ENCODE measurements around the gene ZNF217. TPM values are rescaled to one million over a fixed set of nuclear protein-coding genes. Genes with fewer than 3 reads are reported as not detected.
"Not testable (repeated sequence)": the region's sequence is repeated elsewhere in the genome, so short reads cannot be mapped to it uniquely, and the experiment has no call there.

Gene ZNF217
- total RNA-seq, 1 donor from 2014 or later: 57.5 TPM

- peaks cover 11% of the 10 kb centered on the region for H3K4me1 Mint-ChIP-seq (ENCODE audit: low read depth)
- no peak for DNase-seq (ENCODE audit: low spot score)
- H3K27me3 Mint-ChIP-seq (ENCODE audit: insufficient read depth): no peaks in the 10 kb centered on the region
- H3K36me3 Mint-ChIP-seq (ENCODE audit: low read depth): no peaks in the 10 kb centered on the region
- H3K4me3 Mint-ChIP-seq: no peak overlapping the region
- H3K27ac Mint-ChIP-seq: no peak overlapping the region
- intact Hi-C loops (cut with micrococcal nuclease): no loop called here
- no peaks in the 10 kb centered on the region for H3K9me3 Mint-ChIP-seq
Observed at GRCh38 chr20:53628076-53628475, 34.4 kb upstream of the ZNF217 start.

- DNase-seq (ENCODE audit: low spot score); H3K27ac Mint-ChIP-seq; H3K36me3 Mint-ChIP-seq (ENCODE audit: low read depth); intact Hi-C loops (cut with micrococcal nuclease); H3K27me3 Mint-ChIP-seq (ENCODE audit: insufficient read depth); H3K4me3 Mint-ChIP-seq; H3K9me3 Mint-ChIP-seq: not testable (repeated sequence)
- peaks cover 22% of the 10 kb centered on the region for H3K4me1 Mint-ChIP-seq (ENCODE audit: low read depth)
Observed at GRCh38 chr20:53627001-53627400, 33.4 kb upstream of the ZNF217 start.

GRCh38 chr20:53626584-53626983 is 32.9 kb upstream of the ZNF217 start:
- Mint-ChIP-seq H3K9me3 (no peaks in the 10 kb centered on the region), H3K27me3 (ENCODE audit: insufficient read depth) (no peaks in the 10 kb centered on the region), H3K4me1 (ENCODE audit: low read depth) (peaks cover 26% of the 10 kb centered on the region), H3K27ac (no peak overlapping the region), H3K36me3 (ENCODE audit: low read depth) (no peaks in the 10 kb centered on the region), H3K4me3 (no peak overlapping the region)
- no peak for DNase-seq (ENCODE audit: low spot score)
- intact Hi-C loops (cut with micrococcal nuclease): no loop called here

- intact Hi-C loops (cut with micrococcal nuclease): no loop called here
- Mint-ChIP-seq H3K4me1 (ENCODE audit: low read depth) (peaks cover 32% of the 10 kb centered on the region), H3K27ac (no peak overlapping the region), H3K4me3 (no peak overlapping the region), H3K9me3 (no peaks in the 10 kb centered on the region), H3K36me3 (ENCODE audit: low read depth) (no peaks in the 10 kb centered on the region), H3K27me3 (ENCODE audit: insufficient read depth) (no peaks in the 10 kb centered on the region)
- DNase-seq (ENCODE audit: low spot score): no peak
Observed at GRCh38 chr20:53625311-53626129, 31.9 kb upstream of the ZNF217 start.

GRCh38 chr20:53624927-53625250 is 31.2 kb upstream of the ZNF217 start:
- H3K27me3 Mint-ChIP-seq (ENCODE audit: insufficient read depth); DNase-seq (ENCODE audit: low spot score); H3K9me3 Mint-ChIP-seq; H3K36me3 Mint-ChIP-seq (ENCODE audit: low read depth); H3K4me3 Mint-ChIP-seq; H3K27ac Mint-ChIP-seq; intact Hi-C loops (cut with micrococcal nuclease): not testable (repeated sequence)
- H3K4me1 Mint-ChIP-seq (ENCODE audit: low read depth): peaks cover 32% of the 10 kb centered on the region

GRCh38 chr20:53623454-53624211 is 30.0 kb upstream of the ZNF217 start:
- Mint-ChIP-seq H3K4me3 (peak overlapping the region; percentile 74), H3K36me3 (ENCODE audit: low read depth) (no peaks in the 10 kb centered on the region), H3K27ac (peak overlapping the region; percentile 94), H3K4me1 (ENCODE audit: low read depth) (peaks cover 37% of the 10 kb centered on the region), H3K9me3 (no peaks in the 10 kb centered on the region), H3K27me3 (ENCODE audit: insufficient read depth) (no peaks in the 10 kb centered on the region)
- intact Hi-C loops (cut with micrococcal nuclease): loop anchor here (1.0 to 2.0 kb wide), 5 partner anchors 20 to 246 kb away; no protein-coding TSS in a partner anchor
- DNase-seq (ENCODE audit: low spot score): peak; percentile 29

GRCh38 chr20:53623134-53623453 is 29.5 kb upstream of the ZNF217 start:
- no peak for DNase-seq (ENCODE audit: low spot score)
- Mint-ChIP-seq H3K27ac (peak overlapping the region; percentile 94), H3K9me3 (no peaks in the 10 kb centered on the region), H3K4me3 (peak overlapping the region; percentile 74), H3K4me1 (ENCODE audit: low read depth) (peaks cover 37% of the 10 kb centered on the region), H3K27me3 (ENCODE audit: insufficient read depth) (no peaks in the 10 kb centered on the region), H3K36me3 (ENCODE audit: low read depth) (no peaks in the 10 kb centered on the region)
- intact Hi-C loops (cut with micrococcal nuclease): loop anchor here (1.0 to 2.0 kb wide), 5 partner anchors 20 to 246 kb away; no protein-coding TSS in a partner anchor

GRCh38 chr20:53622247-53623133 is 28.9 kb upstream of the ZNF217 start:
- intact Hi-C loops (cut with micrococcal nuclease): loop anchor here (1.0 to 2.0 kb wide), 5 partner anchors 21 to 247 kb away; no protein-coding TSS in a partner anchor
- Mint-ChIP-seq H3K27ac (peak overlapping the region; percentile 94), H3K9me3 (no peaks in the 10 kb centered on the region), H3K4me3 (peak overlapping the region; percentile 74), H3K27me3 (ENCODE audit: insufficient read depth) (no peaks in the 10 kb centered on the region), H3K36me3 (ENCODE audit: low read depth) (no peaks in the 10 kb centered on the region), H3K4me1 (ENCODE audit: low read depth) (peaks cover 37% of the 10 kb centered on the region)
- DNase-seq (ENCODE audit: low spot score): no peak

DNA sequence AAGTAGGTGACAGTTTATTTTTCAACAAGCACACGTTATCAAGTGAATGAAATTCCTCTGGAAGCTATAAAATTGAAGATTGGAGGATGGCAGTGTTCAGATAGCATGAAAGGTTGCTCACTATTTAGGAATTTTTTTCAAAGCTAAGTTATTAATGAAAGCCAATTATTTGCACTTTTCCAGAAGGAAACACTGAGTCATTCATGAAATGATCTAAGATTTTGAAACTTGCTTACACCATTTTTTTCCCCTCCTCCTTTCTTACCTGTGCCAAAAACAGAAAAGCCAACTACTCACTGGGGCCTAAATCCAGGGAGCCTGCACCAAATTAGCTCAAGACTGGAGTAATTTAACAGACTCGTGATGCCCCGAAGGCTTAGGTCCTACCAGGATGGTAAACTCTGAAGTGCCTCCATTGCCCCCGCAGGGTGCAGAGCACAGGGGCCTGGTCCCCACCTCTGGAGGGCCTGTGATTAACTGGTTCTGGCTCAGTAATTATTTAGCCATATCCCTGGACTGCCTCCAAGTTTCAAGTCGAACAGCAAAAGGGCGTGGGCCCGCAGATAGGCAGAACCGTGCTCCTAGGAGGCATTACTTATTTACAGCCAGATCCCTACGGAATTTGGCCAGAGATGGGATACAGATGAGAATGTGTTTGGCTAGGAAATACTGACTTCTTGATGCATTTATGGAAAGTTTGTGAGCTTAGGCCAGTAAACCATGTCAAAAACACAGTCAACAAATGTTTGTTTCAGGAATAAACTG is 28.0 kb upstream of the ZNF217 start:
- Mint-ChIP-seq H3K36me3 (ENCODE audit: low read depth) (no peaks in the 10 kb centered on the region), H3K27me3 (ENCODE audit: insufficient read depth) (no peaks in the 10 kb centered on the region), H3K9me3 (no peaks in the 10 kb centered on the region), H3K4me1 (ENCODE audit: low read depth) (peaks cover 37% of the 10 kb centered on the region), H3K4me3 (peak overlapping the region; percentile 39), H3K27ac (peak overlapping the region; percentile 94)
- intact Hi-C loops (cut with micrococcal nuclease): loop anchor here (1.0 to 2.0 kb wide), 3 partner anchors 12 to 31 kb away; no protein-coding TSS in a partner anchor
- DNase-seq (ENCODE audit: low spot score): no peak

DNA sequence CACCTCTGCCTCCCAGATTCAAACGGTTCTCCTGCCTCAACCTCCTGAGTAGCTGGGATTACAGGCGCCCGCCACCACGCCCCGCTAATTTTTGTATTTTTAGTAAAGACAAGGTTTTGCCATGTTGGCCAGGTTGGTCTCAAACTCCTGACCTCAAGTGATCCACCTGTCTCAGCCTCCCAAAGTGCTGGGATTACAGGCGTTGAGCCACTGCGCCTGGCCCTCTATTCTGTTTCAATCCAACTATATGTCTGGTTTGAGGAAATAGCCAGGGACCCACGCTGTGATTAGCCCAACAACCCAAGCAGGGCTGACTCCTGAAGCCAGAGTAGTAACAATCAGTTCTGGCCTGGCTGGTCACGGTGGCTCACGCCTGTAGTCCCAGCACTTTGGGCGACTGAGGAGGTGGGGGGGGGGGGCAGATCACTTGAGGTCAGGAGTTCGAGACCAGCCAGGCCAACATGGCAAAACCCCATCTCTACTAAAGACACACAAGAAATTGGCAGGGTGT is 24.9 kb upstream of the ZNF217 start:
- H3K36me3 Mint-ChIP-seq (ENCODE audit: low read depth); H3K27me3 Mint-ChIP-seq (ENCODE audit: insufficient read depth); intact Hi-C loops (cut with micrococcal nuclease); H3K27ac Mint-ChIP-seq; H3K9me3 Mint-ChIP-seq; H3K4me3 Mint-ChIP-seq; DNase-seq (ENCODE audit: low spot score): not testable (repeated sequence)
- peaks cover 31% of the 10 kb centered on the region for H3K4me1 Mint-ChIP-seq (ENCODE audit: low read depth)

DNA sequence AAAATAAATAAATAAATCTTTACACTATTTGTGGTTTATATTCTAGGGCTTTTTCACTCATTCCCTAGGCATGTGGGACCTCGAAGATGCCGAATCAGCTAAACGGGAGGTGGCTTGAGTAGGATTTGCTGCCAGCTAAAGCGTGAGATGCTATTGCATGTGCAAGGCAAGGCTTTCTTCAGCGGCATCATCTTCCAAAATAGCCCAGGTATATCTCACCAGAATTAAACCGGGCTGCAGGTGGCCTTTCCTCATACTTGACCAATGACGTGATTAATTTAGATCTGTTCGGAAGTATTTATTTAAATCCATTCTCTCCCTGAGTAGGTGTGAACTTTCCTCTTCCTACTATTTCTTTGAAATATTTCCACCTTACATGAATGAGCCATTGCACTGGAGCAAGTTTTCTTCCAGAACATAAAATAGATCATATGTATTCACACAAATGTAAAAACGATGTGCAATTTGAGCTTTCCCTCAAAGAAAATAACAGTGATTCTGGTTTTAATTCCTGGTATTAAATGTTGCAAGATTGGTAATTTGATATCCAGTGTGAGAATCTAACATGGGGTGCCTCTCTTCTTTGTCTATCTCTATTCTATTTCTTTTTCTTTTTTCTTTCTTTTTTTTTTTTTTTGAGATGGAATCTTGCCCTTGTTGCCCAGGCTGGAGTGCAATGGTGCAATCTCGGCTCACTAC is 24.3 kb upstream of the ZNF217 start:
- Mint-ChIP-seq H3K27me3 (ENCODE audit: insufficient read depth) (no peaks in the 10 kb centered on the region), H3K27ac (no peak overlapping the region), H3K9me3 (no peaks in the 10 kb centered on the region), H3K36me3 (ENCODE audit: low read depth) (no peaks in the 10 kb centered on the region), H3K4me3 (no peak overlapping the region), H3K4me1 (ENCODE audit: low read depth) (peaks cover 25% of the 10 kb centered on the region)
- intact Hi-C loops (cut with micrococcal nuclease): no loop called here
- DNase-seq (ENCODE audit: low spot score): no peak
